Measurements from ENCODE around the gene CTXND1.

Gene CTXND1

GRCh38 chr15:80219955-80220354, 32.1 kb downstream of the CTXND1 start:
- H3K27me3 ChIP-seq (ENCODE audit: low read depth, low read length), result no peaks in the 10 kb centered on the region
- no peak overlapping the region for H3K4me3 ChIP-seq (ENCODE audit: low read length)
- H3K27ac ChIP-seq (ENCODE audit: low read length), result no peak overlapping the region
- no peak overlapping the region for H3K4me2 ChIP-seq (ENCODE audit: low read length)
- no peaks in the 10 kb centered on the region for H3K79me2 ChIP-seq (ENCODE audit: low read length)
- no peaks in the 10 kb centered on the region for H3K36me3 ChIP-seq (replicated peaks; ENCODE audit: low read depth, low read length)
- no peak overlapping the region for H3K9ac ChIP-seq (ENCODE audit: low read length)
- no peaks in the 10 kb centered on the region for H4K20me1 ChIP-seq (ENCODE audit: insufficient read depth, low read length)
- H2AFZ ChIP-seq (ENCODE audit: low read depth, low read length), result no peak overlapping the region
- H3K4me1 ChIP-seq (ENCODE audit: low read length), result no peaks in the 10 kb centered on the region
- TF ChIP-seq EZH2phosphoT487 (IDR thresholded peaks at IDR 0.05; ENCODE audit: low read depth), result no peak
- no peak for TF ChIP-seq CTCF (IDR thresholded peaks at IDR 0.05; ENCODE audit: low read depth, low read length)
- H3K9me3 ChIP-seq (ENCODE audit: insufficient read depth, low read length), result no peaks in the 10 kb centered on the region

DNA sequence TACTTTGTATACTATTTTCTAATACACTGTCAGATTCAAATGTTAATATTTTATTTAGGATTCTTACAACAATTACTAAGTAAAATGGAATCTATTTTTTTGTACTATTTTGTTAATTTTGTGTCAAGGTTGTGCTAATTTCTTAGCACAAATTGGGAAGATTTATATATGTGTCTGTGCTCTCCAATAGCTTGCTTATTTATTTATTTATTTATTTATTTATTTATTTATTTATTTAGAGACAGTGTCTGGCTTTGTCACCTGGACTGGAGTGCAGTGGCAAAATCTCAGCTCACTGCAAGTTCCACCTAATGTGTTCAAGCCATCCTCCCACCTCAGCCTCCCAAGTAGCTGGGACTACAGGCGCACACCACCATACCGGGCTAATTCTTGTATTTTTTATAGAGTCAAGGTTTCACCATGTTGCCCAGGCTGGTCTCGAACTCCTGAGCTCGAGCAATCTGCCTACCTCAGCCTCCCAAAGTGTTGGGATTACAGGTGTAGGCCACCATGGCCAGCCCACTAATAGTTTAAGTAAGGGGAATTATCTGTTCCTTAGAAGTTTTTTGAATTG, 34.6 kb downstream of the CTXND1 start:
- H3K9ac ChIP-seq (ENCODE audit: low read length), result no peak overlapping the region
- no peak overlapping the region for H2AFZ ChIP-seq (ENCODE audit: low read depth, low read length)
- no peak overlapping the region for H3K4me2 ChIP-seq (ENCODE audit: low read length)
- TF ChIP-seq CTCF (IDR thresholded peaks at IDR 0.05; ENCODE audit: low read depth, low read length) (no peak), EZH2phosphoT487 (IDR thresholded peaks at IDR 0.05; ENCODE audit: low read depth) (no peak)
- H3K79me2 ChIP-seq (ENCODE audit: low read length), result no peaks in the 10 kb centered on the region
- H3K4me3 ChIP-seq (ENCODE audit: low read length), result no peak overlapping the region
- H3K9me3 ChIP-seq (ENCODE audit: insufficient read depth, low read length), result no peaks in the 10 kb centered on the region
- no peak overlapping the region for H3K27ac ChIP-seq (ENCODE audit: low read length)
- no peaks in the 10 kb centered on the region for H3K27me3 ChIP-seq (ENCODE audit: low read depth, low read length)
- no peaks in the 10 kb centered on the region for H3K36me3 ChIP-seq (replicated peaks; ENCODE audit: low read depth, low read length)
- H3K4me1 ChIP-seq (ENCODE audit: low read length), result no peaks in the 10 kb centered on the region
- no peaks in the 10 kb centered on the region for H4K20me1 ChIP-seq (ENCODE audit: insufficient read depth, low read length)

GRCh38 chr15:80216911-80217310, 35.1 kb downstream of the CTXND1 start:
- Histone ChIP-seq H3K4me3 (ENCODE audit: low read length) (no peak overlapping the region), H3K9ac (ENCODE audit: low read length) (no peak overlapping the region), H3K36me3 (replicated peaks; ENCODE audit: low read depth, low read length) (no peaks in the 10 kb centered on the region), H3K27ac (ENCODE audit: low read length) (no peak overlapping the region), H3K27me3 (ENCODE audit: low read depth, low read length) (no peaks in the 10 kb centered on the region), H3K4me2 (ENCODE audit: low read length) (no peak overlapping the region), H4K20me1 (ENCODE audit: insufficient read depth, low read length) (no peaks in the 10 kb centered on the region), H3K9me3 (ENCODE audit: insufficient read depth, low read length) (no peaks in the 10 kb centered on the region), H2AFZ (ENCODE audit: low read depth, low read length) (no peak overlapping the region), H3K79me2 (ENCODE audit: low read length) (no peaks in the 10 kb centered on the region), H3K4me1 (ENCODE audit: low read length) (peaks cover under 1% of the 10 kb centered on the region; the same call in 1 of the 2 replicates)
- TF ChIP-seq EZH2phosphoT487 (IDR thresholded peaks at IDR 0.05; ENCODE audit: low read depth) (no peak), CTCF (IDR thresholded peaks at IDR 0.05; ENCODE audit: low read depth, low read length) (no peak)

GRCh38 chr15:80216141-80216540, 35.9 kb downstream of the CTXND1 start:
- Histone ChIP-seq H3K9me3 (ENCODE audit: insufficient read depth, low read length) (no peaks in the 10 kb centered on the region), H3K4me2 (ENCODE audit: low read length) (no peak overlapping the region), H3K27ac (ENCODE audit: low read length) (no peak overlapping the region), H4K20me1 (ENCODE audit: insufficient read depth, low read length) (no peaks in the 10 kb centered on the region), H3K4me3 (ENCODE audit: low read length) (no peak overlapping the region), H3K9ac (ENCODE audit: low read length) (no peak overlapping the region), H3K27me3 (ENCODE audit: low read depth, low read length) (no peaks in the 10 kb centered on the region), H3K36me3 (replicated peaks; ENCODE audit: low read depth, low read length) (no peaks in the 10 kb centered on the region), H2AFZ (ENCODE audit: low read depth, low read length) (no peak overlapping the region), H3K4me1 (ENCODE audit: low read length) (peaks cover 9% of the 10 kb centered on the region), H3K79me2 (ENCODE audit: low read length) (no peaks in the 10 kb centered on the region)
- TF ChIP-seq EZH2phosphoT487 (IDR thresholded peaks at IDR 0.05; ENCODE audit: low read depth) (no peak), CTCF (IDR thresholded peaks at IDR 0.05; ENCODE audit: low read depth, low read length) (no peak)
